Activated CD4-positive, alpha-beta T cell treated with anti-CD3 and anti-CD28 coated beads, Interleukin-2, amount 10 ng/mL, durations not matched to agents 7 days and 5 days (primary cell): ENCODE results near the gene PPIG. TPM values are rescaled to one million over a fixed set of nuclear protein-coding genes. Genes with fewer than 3 reads are reported as not detected.
"Not testable (repeated sequence)": the region's sequence is repeated elsewhere in the genome, so short reads cannot be mapped to it uniquely, and the experiment has no call there.

ENCODE experiments used
- CTCF ChIA-PET: fragments of 350-600 bp; sonication (Branson Sonifier 250); formaldehyde crosslinking; loops from one replicate; lab custom pipeline; 2021; ENCODE audit warnings: antibody characterized with exemption; lab: Charles Lee
- POLR2A ChIA-PET: fragments of 350-600 bp; sonication (Branson Sonifier 250); formaldehyde crosslinking; loops from one replicate; lab custom pipeline; 2021; ENCODE audit warnings: antibody characterized with exemption; lab: Charles Lee
- DNase-seq: peaks from one replicate; pipeline ENCODE4 v3.0.0-alpha.2; 2020
- H3K27ac Mint-ChIP-seq: one replicate; pipeline ENCODE4 v1.8.0; 2021; ENCODE audit warnings: mild to moderate bottlenecking, moderate library complexity, mixed read lengths
- H3K27me3 Mint-ChIP-seq: one replicate; pipeline ENCODE4 v1.8.0; 2021; ENCODE audit warnings: mixed read lengths
- H3K36me3 Mint-ChIP-seq: one replicate; pipeline ENCODE4 v1.8.0; 2021; ENCODE audit warnings: low read depth, mixed read lengths
- H3K4me1 Mint-ChIP-seq: one replicate; pipeline ENCODE4 v1.8.0; 2021; ENCODE audit warnings: mixed read lengths
- H3K4me3 Mint-ChIP-seq: one replicate; pipeline ENCODE4 v1.8.0; 2021; ENCODE audit warnings: mild to moderate bottlenecking, moderate library complexity, mixed read lengths
- H3K9me3 Mint-ChIP-seq: one replicate; pipeline ENCODE4 v1.8.0; 2021; ENCODE audit warnings: mixed read lengths
- total RNA-seq, 2 experiments: library from RNA; stranded (reverse); gene quantifications; one replicate each; pipeline ENCODE4 v1.2.3, GENCODE V29; 2021

Gene PPIG
- total RNA-seq, result 10 to 100 TPM; 53.4 to 61.7 TPM

- ChIA-PET POLR2A (interaction anchor here (0.6 kb wide), 1 partner anchor 21 kb away, joined by 3 read pairs; no protein-coding TSS in a partner anchor), CTCF (interaction anchor here (0.9 to 1.0 kb wide), 3 partner anchors 10 to 192 kb away, joined by 3 to 4 read pairs (median 3); partner anchors contain the start of gene FASTKD1)
- Mint-ChIP-seq H3K9me3 (peaks cover 14% of the 10 kb centered on the region), H3K4me1 (peaks cover 32% of the 10 kb centered on the region), H3K27me3 (no peaks in the 10 kb centered on the region), H3K4me3 (peak within 1 kb of the TSS; percentile 98), H3K36me3 (peaks cover 39% of the 10 kb centered on the region), H3K27ac (peak within 1 kb of the TSS; percentile 100)
- peak; percentile 91 for DNase-seq
Measured at GRCh38 chr2:169584005-169584877, at the start of gene PPIG. TSS of gene PPIG (plus strand) at chr2:169584351. CDS start at chr2:169604042, 19,691 bp downstream.

DNA sequence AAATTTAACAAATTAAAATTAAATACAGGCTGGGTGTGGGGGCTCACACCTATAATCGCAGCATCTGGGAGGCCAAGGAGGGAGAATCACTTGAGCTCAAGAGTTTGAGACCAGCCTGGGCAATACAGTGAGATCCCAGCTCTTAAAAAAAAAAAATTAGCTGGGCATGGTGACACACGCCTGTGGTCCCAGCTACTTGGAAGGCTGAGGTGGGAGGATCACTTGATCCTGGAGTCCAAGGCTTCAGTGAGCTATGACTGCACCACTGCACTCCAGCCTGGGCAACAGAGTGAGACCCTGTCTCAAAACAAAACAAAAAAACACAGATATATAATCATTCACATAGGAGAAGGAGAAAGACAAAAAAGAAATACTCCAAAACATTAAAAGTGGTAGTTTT lies 44.7 kb upstream of the PPIG start:
- H3K27me3 Mint-ChIP-seq, H3K4me3 Mint-ChIP-seq, H3K4me1 Mint-ChIP-seq, DNase-seq, H3K27ac Mint-ChIP-seq, CTCF ChIA-PET, H3K9me3 Mint-ChIP-seq, POLR2A ChIA-PET: not testable (repeated sequence)
- peaks cover 11% of the 10 kb centered on the region for H3K36me3 Mint-ChIP-seq

- DNase-seq, result no peak
- peaks cover 11% of the 10 kb centered on the region for H3K36me3 Mint-ChIP-seq
- H3K4me1 Mint-ChIP-seq, result no peaks in the 10 kb centered on the region
- H3K4me3 Mint-ChIP-seq, result no peak overlapping the region
- H3K27ac Mint-ChIP-seq, result no peak overlapping the region
- H3K9me3 Mint-ChIP-seq, result no peaks in the 10 kb centered on the region
- H3K27me3 Mint-ChIP-seq, result no peaks in the 10 kb centered on the region
- CTCF ChIA-PET, result no interaction called here
- POLR2A ChIA-PET, result no interaction called here
Measured at GRCh38 chr2:169540146-169540545, 44.0 kb upstream of the PPIG start.

- Mint-ChIP-seq H3K36me3 (peaks cover 8% of the 10 kb centered on the region), H3K9me3 (no peaks in the 10 kb centered on the region), H3K4me3 (no peak overlapping the region), H3K4me1 (no peaks in the 10 kb centered on the region), H3K27me3 (no peaks in the 10 kb centered on the region), H3K27ac (no peak overlapping the region)
- DNase-seq, result no peak
- ChIA-PET CTCF (interaction anchor here (0.6 kb wide), 1 partner anchor 203 kb away, joined by 3 read pairs; no protein-coding TSS in a partner anchor), POLR2A (no interaction called here)
Measured at GRCh38 chr2:169542433-169542832, 41.7 kb upstream of the PPIG start.

DNA sequence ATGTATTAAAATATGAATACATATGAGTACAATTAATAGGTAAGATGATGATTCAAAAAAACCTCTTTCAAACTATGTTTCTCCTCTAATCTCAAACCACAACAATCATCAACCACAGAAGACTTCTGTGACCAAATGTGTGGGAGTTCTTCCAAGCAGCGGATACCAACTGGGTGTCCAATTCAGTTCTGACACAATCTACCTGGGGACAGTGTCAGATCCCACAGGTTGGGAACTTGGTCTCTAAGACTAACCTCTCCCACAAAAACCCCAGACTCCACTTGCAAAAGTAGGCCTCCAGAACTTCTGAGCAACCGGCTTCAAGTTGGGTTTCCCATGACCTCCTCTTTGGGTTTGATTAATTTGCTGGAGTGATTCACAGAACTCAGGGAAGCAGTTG lies 37.4 kb upstream of the PPIG start:
- Mint-ChIP-seq H3K27ac (no peak overlapping the region), H3K36me3 (peaks cover 5% of the 10 kb centered on the region), H3K27me3 (no peaks in the 10 kb centered on the region), H3K4me3 (no peak overlapping the region), H3K4me1 (no peaks in the 10 kb centered on the region), H3K9me3 (no peaks in the 10 kb centered on the region)
- ChIA-PET CTCF (no interaction called here), POLR2A (no interaction called here)
- DNase-seq, result no peak

DNA sequence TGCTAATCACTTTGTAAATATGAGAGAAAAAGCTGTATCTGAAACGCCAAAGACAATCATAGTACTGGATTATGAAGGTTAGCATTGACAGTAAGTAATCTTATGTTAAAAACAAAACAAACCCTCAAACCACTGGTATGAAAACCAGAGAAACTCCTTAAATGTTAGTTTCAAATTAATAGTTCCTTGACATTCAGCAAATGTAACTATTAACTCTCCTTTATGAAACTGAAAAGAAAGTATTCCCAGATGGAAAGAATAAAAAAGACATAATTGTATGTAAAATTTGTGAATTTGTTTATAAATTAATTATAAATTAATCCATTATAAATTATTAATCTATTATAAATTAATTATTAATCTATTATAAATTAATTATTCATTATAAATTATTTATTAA lies 22.8 kb upstream of the PPIG start:
- no peak overlapping the region for H3K4me3 Mint-ChIP-seq
- CTCF ChIA-PET, result no interaction called here

DNA sequence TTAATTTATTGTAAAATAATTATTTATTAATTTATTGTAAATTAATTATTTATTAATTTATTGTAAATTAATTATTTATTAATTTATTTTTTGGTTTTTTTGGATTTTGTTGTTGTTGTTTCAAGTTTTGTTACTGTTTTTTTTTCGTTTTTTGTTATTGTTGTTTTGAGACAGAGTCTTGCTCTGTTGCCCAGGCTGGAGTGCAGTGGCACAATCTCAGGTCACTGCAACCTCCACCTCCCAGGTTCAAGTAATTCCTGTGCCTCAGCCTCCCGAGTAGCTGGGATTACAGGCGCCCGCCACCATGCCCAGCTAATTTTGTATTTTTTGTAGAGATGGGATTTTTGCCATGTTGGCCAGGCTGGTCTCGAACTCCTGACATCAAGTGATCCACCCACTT lies 22.1 kb upstream of the PPIG start:
- H3K4me1 Mint-ChIP-seq, H3K4me3 Mint-ChIP-seq, POLR2A ChIA-PET, DNase-seq, H3K27me3 Mint-ChIP-seq, H3K9me3 Mint-ChIP-seq, H3K27ac Mint-ChIP-seq: not testable (repeated sequence)
- peaks cover 35% of the 10 kb centered on the region for H3K36me3 Mint-ChIP-seq
- CTCF ChIA-PET, result interaction anchor here (1.0 kb wide), 1 partner anchor 10 kb away, joined by 4 read pairs; no protein-coding TSS in a partner anchor

More for the DNA sequence above, 22.8 kb upstream of the PPIG start:
- no peaks in the 10 kb centered on the region for H3K4me1 Mint-ChIP-seq
- peaks cover 4% of the 10 kb centered on the region for H3K9me3 Mint-ChIP-seq
- H3K27ac Mint-ChIP-seq, result no peak overlapping the region
- H3K27me3 Mint-ChIP-seq, result no peaks in the 10 kb centered on the region
- POLR2A ChIA-PET, result no interaction called here
- peaks cover 35% of the 10 kb centered on the region for H3K36me3 Mint-ChIP-seq
- DNase-seq, result no peak

DNA sequence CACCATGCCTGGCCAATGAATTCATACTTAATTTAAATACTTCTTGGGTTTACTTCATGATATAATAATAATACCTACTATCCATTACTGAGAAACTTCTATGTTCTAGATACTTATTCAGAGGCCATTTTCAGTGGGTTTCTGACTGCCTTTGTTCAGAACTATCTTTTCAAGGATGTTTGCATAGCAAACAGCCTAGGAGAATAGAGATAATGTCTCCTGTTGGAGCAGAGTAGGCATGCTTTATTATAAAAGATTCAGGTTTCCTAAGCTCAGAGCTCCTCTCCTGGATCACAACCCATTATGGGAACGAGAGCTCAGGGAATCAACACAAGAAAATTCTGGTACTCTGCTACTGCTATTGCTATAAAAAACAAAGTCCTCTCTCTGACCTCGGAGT lies 21.6 kb upstream of the PPIG start:
- ChIA-PET POLR2A (interaction anchor here (0.7 kb wide), 1 partner anchor 22 kb away, joined by 3 read pairs; no protein-coding TSS in a partner anchor), CTCF (interaction anchor here (1.0 kb wide), 1 partner anchor 10 kb away, joined by 4 read pairs; no protein-coding TSS in a partner anchor)
- Mint-ChIP-seq H3K9me3 (peaks cover 4% of the 10 kb centered on the region), H3K4me1 (no peaks in the 10 kb centered on the region), H3K27ac (no peak overlapping the region), H3K27me3 (no peaks in the 10 kb centered on the region), H3K36me3 (peaks cover 35% of the 10 kb centered on the region), H3K4me3 (no peak overlapping the region)
- no peak for DNase-seq

GRCh38 chr2:169565686-169566085 lies 18.5 kb upstream of the PPIG start:
- Mint-ChIP-seq H3K4me1 (peaks cover 11% of the 10 kb centered on the region), H3K4me3 (no peak overlapping the region), H3K36me3 (peaks cover 37% of the 10 kb centered on the region), H3K27me3 (no peaks in the 10 kb centered on the region), H3K9me3 (peaks cover 4% of the 10 kb centered on the region), H3K27ac (no peak overlapping the region)
- no peak for DNase-seq
- ChIA-PET POLR2A (no interaction called here), CTCF (no interaction called here)

DNA sequence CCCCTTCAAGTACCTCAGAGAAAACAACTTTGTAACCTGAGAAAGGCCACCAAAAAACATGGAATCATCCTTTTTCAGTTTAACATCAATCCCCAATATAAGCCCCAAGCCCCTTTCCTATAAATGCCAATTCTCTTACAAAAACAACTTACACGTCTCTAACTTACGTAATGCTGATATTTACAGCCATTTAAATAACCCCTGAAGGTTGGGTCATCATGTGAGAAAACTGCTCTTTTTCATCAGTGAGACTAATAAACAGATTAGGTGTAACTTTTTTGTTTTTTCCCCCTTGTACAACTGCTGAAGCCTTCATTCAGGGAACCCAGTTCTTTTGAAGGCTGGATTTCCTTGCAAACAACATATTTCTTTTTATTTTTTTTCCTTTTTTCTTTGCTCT lies 14.2 kb upstream of the PPIG start:
- no peak overlapping the region for H3K4me3 Mint-ChIP-seq
- ChIA-PET POLR2A (no interaction called here), CTCF (no interaction called here)
- H3K9me3 Mint-ChIP-seq, result no peaks in the 10 kb centered on the region
- H3K27me3 Mint-ChIP-seq, result no peaks in the 10 kb centered on the region
- no peak overlapping the region for H3K27ac Mint-ChIP-seq
- DNase-seq, result no peak
- H3K4me1 Mint-ChIP-seq, result peaks cover 26% of the 10 kb centered on the region
- peaks cover 23% of the 10 kb centered on the region for H3K36me3 Mint-ChIP-seq

GRCh38 chr2:169570752-169571151 lies 13.4 kb upstream of the PPIG start:
- CTCF ChIA-PET, result interaction anchor here (0.6 kb wide), 2 partner anchors 48 to 183 kb away, joined by 3 read pairs; no protein-coding TSS in a partner anchor
- not testable (repeated sequence) for H3K4me3 Mint-ChIP-seq

GRCh38 chr2:169571571-169571970 lies 12.6 kb upstream of the PPIG start:
- H3K4me3 Mint-ChIP-seq, result no peak overlapping the region

More at GRCh38 chr2:169570752-169571151, 13.4 kb upstream of the PPIG start:
- H3K9me3 Mint-ChIP-seq, H3K27ac Mint-ChIP-seq, POLR2A ChIA-PET, DNase-seq, H3K27me3 Mint-ChIP-seq: not testable (repeated sequence)
- Mint-ChIP-seq H3K4me1 (peaks cover 26% of the 10 kb centered on the region), H3K36me3 (peaks cover 18% of the 10 kb centered on the region)

GRCh38 chr2:169572189-169572588 lies 12.0 kb upstream of the PPIG start:
- Mint-ChIP-seq H3K27ac (no peak overlapping the region), H3K4me3 (no peak overlapping the region), H3K9me3 (no peaks in the 10 kb centered on the region), H3K36me3 (peaks cover 15% of the 10 kb centered on the region), H3K4me1 (peaks cover 26% of the 10 kb centered on the region), H3K27me3 (peaks cover 2% of the 10 kb centered on the region)
- POLR2A ChIA-PET, result no interaction called here
- no peak for DNase-seq
- CTCF ChIA-PET, result interaction anchor here (1.2 to 1.6 kb wide), 2 partner anchors 10 to 16 kb away, joined by 3 to 4 read pairs; no protein-coding TSS in a partner anchor

More at GRCh38 chr2:169571571-169571970, 12.6 kb upstream of the PPIG start:
- Mint-ChIP-seq H3K4me1 (peaks cover 26% of the 10 kb centered on the region), H3K27me3 (peaks cover 2% of the 10 kb centered on the region), H3K9me3 (no peaks in the 10 kb centered on the region), H3K27ac (no peak overlapping the region), H3K36me3 (peaks cover 15% of the 10 kb centered on the region)
- DNase-seq, result no peak
- ChIA-PET POLR2A (no interaction called here), CTCF (interaction anchor here (1.6 kb wide), 1 partner anchor 9 kb away, joined by 4 read pairs; no protein-coding TSS in a partner anchor)
